PC-3 (cell line): ENCODE measurements around the gene PKP2. TPM values are rescaled to one million over a fixed set of nuclear protein-coding genes. Genes with fewer than 3 reads are reported as not detected.

Source experiments
- ATAC-seq: fragments of 200-7000 bp; cut with Tn5 transposase; 2 replicates; pipeline ENCODE4 v1.9.1; 2020; ENCODE audit warnings: mild to moderate bottlenecking, moderate library complexity
- BruUV-seq: library from RNA; stranded (reverse); fragments of 400-500 nt; replicated peaks from 2 replicates; lab custom pipeline; 2021; lab: Mats Ljungman, UMichigan
- CTCF ChIA-PET: fragments of 300-600 bp; sonication (Branson Sonifier 250); formaldehyde crosslinking; loops from one replicate; lab custom pipeline; 2022; ENCODE audit warnings: antibody characterized with exemption; lab: Charles Lee
- POLR2A ChIA-PET: fragments of 300-600 bp; sonication (Branson Sonifier 250); formaldehyde crosslinking; loops from one replicate; lab custom pipeline; 2022; ENCODE audit warnings: antibody characterized with exemption; ENCODE audit not compliant: unreplicated experiment; lab: Charles Lee
- DNase-seq: peaks from one replicate; pipeline ENCODE4 v3.0.0-alpha.2; 2015
- H2AFZ ChIP-seq: fragments of 300-600 bp; sonication (generic); 2 replicates; pipeline ENCODE4 v1.6.0; 2016; ENCODE audit warnings: antibody characterized with exemption, low read length
- H3F3A ChIP-seq: fragments of 300-600 bp; sonication (generic); one replicate; pipeline ENCODE4 v1.6.0; 2017; ENCODE audit warnings: antibody characterized with exemption, low read length, control low read depth, mild to moderate bottlenecking; ENCODE audit not compliant: unreplicated experiment
- H3K27ac ChIP-seq: fragments of 300-600 bp; sonication (generic); 2 replicates; pipeline ENCODE4 v1.5.1; 2016; ENCODE audit warnings: mild to moderate bottlenecking, low read length
- H3K27me3 ChIP-seq: fragments of 300-600 bp; sonication (generic); 2 replicates; pipeline ENCODE4 v1.6.1; 2016; ENCODE audit warnings: low read length, mixed read lengths
- H3K36me3 ChIP-seq: fragments of 300-600 bp; sonication (generic); 2 replicates; pipeline ENCODE4 v1.6.1; 2016; ENCODE audit warnings: low read depth, mixed run types, low read length, mixed read lengths
- H3K4me1 ChIP-seq: fragments of 300-600 bp; sonication (generic); 2 replicates; pipeline ENCODE4 v1.5.1; 2016; ENCODE audit warnings: low read length; ENCODE audit not compliant: insufficient read depth
- H3K4me2 ChIP-seq: fragments of 300-600 bp; sonication (generic); 2 replicates; pipeline ENCODE4 v1.6.0; 2016; ENCODE audit warnings: low read length
- H3K4me3 ChIP-seq: fragments of 300-600 bp; sonication (generic); 2 replicates; pipeline ENCODE4 v1.5.1; 2016; ENCODE audit warnings: mild to moderate bottlenecking, low read length, mixed read lengths
- H3K79me2 ChIP-seq: fragments of 300-600 bp; sonication (generic); 2 replicates; pipeline ENCODE4 v1.6.1; 2017; ENCODE audit warnings: low read length, mixed read lengths
- H3K9ac ChIP-seq: fragments of 300-600 bp; sonication (generic); 2 replicates; pipeline ENCODE4 v1.6.0; 2016; ENCODE audit warnings: mild to moderate bottlenecking, low read length
- H3K9me2 ChIP-seq: fragments of 300-600 bp; sonication (generic); replicated peaks from 2 replicates; pipeline ENCODE4 v1.6.1; 2016; ENCODE audit warnings: mixed run types, low read length, mixed read lengths
- H3K9me3 ChIP-seq: fragments of 300-600 bp; sonication (generic); 2 replicates; pipeline ENCODE4 v1.6.1; 2016; ENCODE audit warnings: low read length, mixed read lengths
- H4K20me1 ChIP-seq: fragments of 300-600 bp; sonication (generic); 2 replicates; pipeline ENCODE4 v1.6.1; 2016; ENCODE audit warnings: low read length, mixed read lengths
- EZH2 ChIP-seq: fragments of 300-600 bp; sonication (generic); IDR thresholded peaks from one replicate; pipeline ENCODE4 v1.6.1; 2017; ENCODE audit warnings: antibody characterized with exemption, mild to moderate bottlenecking, low read length; ENCODE audit not compliant: unreplicated experiment
- EZH2phosphoT487 ChIP-seq: fragments of 300-600 bp; sonication (generic); IDR thresholded peaks from 2 replicates; pipeline ENCODE4 v1.6.1; 2018; ENCODE audit warnings: mild to moderate bottlenecking, antibody characterized with exemption, low read length, borderline replicate concordance
- intact Hi-C: fragments of 100-400 bp; cut with micrococcal nuclease; formaldehyde crosslinking; loops from 2 replicates; pipeline ENCODE4 v1.9.0; 2023
- total RNA-seq: library from RNA; depleted of rRNA; stranded (reverse); fragments of >200 nt; gene quantifications from 2 replicates; pipeline ENCODE4 v1.2.3, GENCODE V29; 2014
- TF ChIP-seq, protein P1 (sequence below): fragments of 300-600 bp; sonication (generic); conservative IDR thresholded peaks from 2 replicates; pipeline ENCODE4 v1.5.1; 2017; ENCODE audit warnings: antibody characterized with exemption, low read depth, mild to moderate bottlenecking, low read length

The PKP2 gene
- total RNA-seq, 1 experiment from 2014 or later, result 12.7 TPM

DNA sequence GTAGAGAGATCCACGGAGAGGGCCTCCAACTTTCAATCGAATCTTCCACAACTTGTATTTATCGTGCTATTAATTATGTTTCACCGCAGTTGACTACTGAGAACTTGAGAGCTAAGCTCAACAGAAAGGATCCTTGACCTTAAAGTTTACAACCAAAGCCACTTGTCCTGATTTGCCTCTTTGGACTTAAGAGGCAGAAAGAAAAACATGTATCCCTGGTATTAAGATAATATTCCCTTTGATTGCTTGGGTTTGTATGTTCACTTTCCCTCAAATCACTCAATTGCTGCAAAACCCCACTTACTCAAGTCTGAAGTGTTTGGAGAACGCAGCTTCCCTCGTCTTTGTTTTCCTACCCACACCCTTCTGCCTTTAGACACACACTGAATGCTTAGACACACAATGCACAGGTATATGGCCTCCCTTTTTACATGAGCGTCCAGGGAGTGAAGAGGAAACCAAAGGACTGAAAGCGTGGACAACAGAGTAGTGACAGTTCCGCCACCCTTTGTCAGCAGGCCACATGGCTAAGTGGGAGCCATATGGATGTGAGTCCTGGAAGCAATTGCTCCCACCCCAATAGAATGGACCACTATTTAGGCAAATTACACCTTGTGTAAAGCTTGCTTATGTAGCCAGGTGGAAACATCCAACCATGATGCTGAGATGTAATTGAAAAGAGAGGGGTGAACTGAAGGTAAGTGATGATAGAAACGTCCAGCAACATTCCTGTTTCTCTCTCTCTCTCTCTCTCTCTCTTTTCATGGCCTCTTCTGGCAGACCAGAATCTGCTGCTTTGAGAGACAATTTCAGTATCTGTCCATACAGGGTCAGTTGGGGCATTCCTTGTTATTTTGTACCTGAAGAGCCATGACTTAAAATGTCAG lies 1.4 kb upstream of the PKP2 start:
- no peaks in the 10 kb centered on the region for H3F3A ChIP-seq
- peak overlapping the region; percentile 93 for H3K4me2 ChIP-seq
- H3K9ac ChIP-seq, result peak overlapping the region; percentile 55
- TF ChIP-seq, protein P1, sequence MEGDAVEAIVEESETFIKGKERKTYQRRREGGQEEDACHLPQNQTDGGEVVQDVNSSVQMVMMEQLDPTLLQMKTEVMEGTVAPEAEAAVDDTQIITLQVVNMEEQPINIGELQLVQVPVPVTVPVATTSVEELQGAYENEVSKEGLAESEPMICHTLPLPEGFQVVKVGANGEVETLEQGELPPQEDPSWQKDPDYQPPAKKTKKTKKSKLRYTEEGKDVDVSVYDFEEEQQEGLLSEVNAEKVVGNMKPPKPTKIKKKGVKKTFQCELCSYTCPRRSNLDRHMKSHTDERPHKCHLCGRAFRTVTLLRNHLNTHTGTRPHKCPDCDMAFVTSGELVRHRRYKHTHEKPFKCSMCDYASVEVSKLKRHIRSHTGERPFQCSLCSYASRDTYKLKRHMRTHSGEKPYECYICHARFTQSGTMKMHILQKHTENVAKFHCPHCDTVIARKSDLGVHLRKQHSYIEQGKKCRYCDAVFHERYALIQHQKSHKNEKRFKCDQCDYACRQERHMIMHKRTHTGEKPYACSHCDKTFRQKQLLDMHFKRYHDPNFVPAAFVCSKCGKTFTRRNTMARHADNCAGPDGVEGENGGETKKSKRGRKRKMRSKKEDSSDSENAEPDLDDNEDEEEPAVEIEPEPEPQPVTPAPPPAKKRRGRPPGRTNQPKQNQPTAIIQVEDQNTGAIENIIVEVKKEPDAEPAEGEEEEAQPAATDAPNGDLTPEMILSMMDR, result no peak
- TF ChIP-seq EZH2phosphoT487 (no peak), EZH2 (no peak)
- no peaks in the 10 kb centered on the region for H3K36me3 ChIP-seq
- no TSS peak for BruUV-seq
- H3K4me1 ChIP-seq, result peaks cover 32% of the 10 kb centered on the region
- DNase-seq, result no peak
- no peaks in the 10 kb centered on the region for H3K9me3 ChIP-seq
- no peaks in the 10 kb centered on the region for H3K27me3 ChIP-seq
- CTCF ChIA-PET, result no interaction called here
- POLR2A ChIA-PET, result no interaction called here
- H3K9me2 ChIP-seq, result no peaks in the 10 kb centered on the region
- ATAC-seq, result no peak
- intact Hi-C loops, result loop anchor here (1.0 kb wide), 1 partner anchor 21 kb away; no protein-coding TSS in a partner anchor
- H3K4me3 ChIP-seq, result peak overlapping the region; percentile 73
- peak overlapping the region; percentile 82 for H2AFZ ChIP-seq
- H3K27ac ChIP-seq, result peak overlapping the region; percentile 74
- H4K20me1 ChIP-seq, result no peaks in the 10 kb centered on the region
- H3K79me2 ChIP-seq, result peaks cover 15% of the 10 kb centered on the region

DNA sequence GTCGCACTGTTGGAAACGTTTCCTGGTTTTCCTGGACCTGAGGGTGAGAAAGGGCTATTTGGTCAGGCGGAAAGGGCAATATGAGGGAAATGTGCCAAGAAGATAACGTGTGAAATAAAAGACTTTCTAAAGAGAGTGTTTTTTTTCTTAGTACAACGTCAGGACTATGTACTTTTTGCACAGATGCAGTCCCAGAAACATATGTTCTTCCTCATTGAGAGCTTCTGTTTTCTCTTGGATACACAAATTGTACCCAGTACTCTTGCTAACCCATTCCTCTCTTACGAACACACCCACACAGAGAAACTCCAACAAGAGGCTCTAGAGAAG lies 669 bp upstream of the PKP2 start:
- peak overlapping the region; percentile 93 for H3K4me2 ChIP-seq
- H4K20me1 ChIP-seq, result no peaks in the 10 kb centered on the region
- no peaks in the 10 kb centered on the region for H3K36me3 ChIP-seq
- peak overlapping the region; percentile 74 for H3K27ac ChIP-seq
- ATAC-seq (no peak; the same call in 1 of the 2 replicates), DNase-seq (no peak)
- H3K79me2 ChIP-seq, result peaks cover 15% of the 10 kb centered on the region
- intact Hi-C loops, result loop anchor here (1.0 kb wide), 1 partner anchor 22 kb away; no protein-coding TSS in a partner anchor
- peak overlapping the region; percentile 55 for H3K9ac ChIP-seq
- H3K4me3 ChIP-seq, result peak overlapping the region; percentile 73
- no peaks in the 10 kb centered on the region for H3K27me3 ChIP-seq
- peaks cover 27% of the 10 kb centered on the region for H3K4me1 ChIP-seq
- ChIA-PET CTCF (interaction anchor here (0.7 to 1.0 kb wide), 2 partner anchors 21 to 142 kb away, joined by 3 to 6 read pairs; partner anchors contain the start of gene YARS2), POLR2A (interaction anchor here (0.6 to 1.2 kb wide), 3 partner anchors 20 to 141 kb away, joined by 6 to 11 read pairs (median 8); partner anchors contain the start of gene YARS2)
- no peaks in the 10 kb centered on the region for H3K9me3 ChIP-seq
- peak overlapping the region; percentile 82 for H2AFZ ChIP-seq
- no peaks in the 10 kb centered on the region for H3F3A ChIP-seq
- no peaks in the 10 kb centered on the region for H3K9me2 ChIP-seq
- BruUV-seq, result TSS peak; percentile 95
- no peak for TF ChIP-seq EZH2
- TF ChIP-seq, protein P1, result no peak
- TF ChIP-seq EZH2phosphoT487, result no peak
